Endothelial cell of umbilical vein (primary cell): ENCODE data around the gene ABCG4.

Experiments
- EZH2 ChIP-seq: IDR thresholded peaks from 2 replicates; pipeline ENCODE4 v1.6.1; 2012; ENCODE audit warnings: borderline replicate concordance, low read depth, mild to moderate bottlenecking, moderate library complexity, low read length, inconsistent platforms; ENCODE audit not compliant: severe bottlenecking
- FOS ChIP-seq: IDR thresholded peaks from 2 replicates; pipeline ENCODE4 v1.6.1; 2011; ENCODE audit warnings: mild to moderate bottlenecking, low read length, moderate library complexity, borderline replicate concordance; ENCODE audit not compliant: insufficient read depth
- GATA2 ChIP-seq: IDR thresholded peaks from 2 replicates; pipeline ENCODE4 v1.7.0; 2011; ENCODE audit warnings: low read depth, mild to moderate bottlenecking, moderate library complexity, mixed read lengths, low read length; ENCODE audit not compliant: insufficient read length, insufficient read depth
- JUN ChIP-seq: IDR thresholded peaks from 2 replicates; pipeline ENCODE4 v1.6.1; 2011; ENCODE audit warnings: borderline replicate concordance, low read depth; ENCODE audit not compliant: insufficient read length, insufficient read depth
- MYC ChIP-seq: IDR thresholded peaks from one replicate; pipeline ENCODE4 v1.6.1; 2011; ENCODE audit warnings: mild to moderate bottlenecking, low read depth, low read length
- POLR2A ChIP-seq: IDR thresholded peaks from 2 replicates; pipeline ENCODE4 v1.6.1; 2012; ENCODE audit warnings: low read depth, mild to moderate bottlenecking, control low read depth, low read length
- POLR2AphosphoS5 ChIP-seq: IDR thresholded peaks from 2 replicates; pipeline ENCODE4 v1.6.1; 2012; ENCODE audit warnings: low read depth, mild to moderate bottlenecking, control low read depth, low read length, moderate library complexity; ENCODE audit not compliant: insufficient read depth
- TF ChIP-seq, protein P1 (sequence below), 2 donors: IDR thresholded peaks; 1 replicate in 1 of 2; 2 replicates in 1 of 2; pipeline ENCODE4 v1.5.1; 2011; ENCODE audit warnings: low read length in 2 of 2, mild to moderate bottlenecking in 2 of 2, moderate library complexity in 2 of 2, control low read depth in 1 of 2, inconsistent platforms in 1 of 2, low read depth in 1 of 2; ENCODE audit not compliant: insufficient read depth in 1 of 2; ENCODE audit errors: extremely low read depth in 1 of 2
- TF ChIP-seq, protein P2 (sequence below): IDR thresholded peaks from 2 replicates; pipeline ENCODE4 v1.6.1; 2011; ENCODE audit not compliant: insufficient read depth, insufficient read length

DNA sequence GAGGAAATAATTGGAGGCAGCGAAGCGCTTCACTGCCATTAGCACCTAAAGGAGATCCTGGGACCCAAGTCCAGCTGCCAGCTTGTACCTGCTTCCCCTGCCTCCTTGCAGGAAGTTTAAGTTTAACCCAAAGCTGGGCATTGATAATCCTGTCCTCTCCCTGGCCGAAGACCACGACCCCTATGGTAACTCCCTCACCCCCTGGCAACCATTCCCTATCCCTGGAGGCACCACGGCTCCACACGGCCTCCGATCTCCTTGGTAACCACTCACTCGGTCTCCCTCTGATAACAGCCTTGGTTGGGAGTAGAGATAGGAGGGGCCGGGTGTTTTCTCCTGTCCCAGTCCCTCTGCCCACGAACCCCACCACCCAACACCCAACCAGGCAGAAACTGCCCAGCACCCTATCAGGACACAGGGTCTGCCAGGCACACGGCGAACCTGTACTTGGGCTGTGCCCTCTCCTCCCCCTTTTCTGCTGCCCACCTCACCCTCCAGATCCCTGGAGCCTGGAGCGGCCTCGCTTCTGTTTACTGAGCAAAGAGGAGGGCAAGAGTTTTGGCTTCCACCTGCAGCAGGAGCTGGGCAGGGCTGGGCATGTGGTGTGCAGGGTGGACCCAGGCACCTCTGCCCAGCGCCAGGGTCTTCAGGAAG, 37.3 kb downstream of the ABCG4 start:
- TF ChIP-seq POLR2A = no peak
- TF ChIP-seq, protein P1, sequence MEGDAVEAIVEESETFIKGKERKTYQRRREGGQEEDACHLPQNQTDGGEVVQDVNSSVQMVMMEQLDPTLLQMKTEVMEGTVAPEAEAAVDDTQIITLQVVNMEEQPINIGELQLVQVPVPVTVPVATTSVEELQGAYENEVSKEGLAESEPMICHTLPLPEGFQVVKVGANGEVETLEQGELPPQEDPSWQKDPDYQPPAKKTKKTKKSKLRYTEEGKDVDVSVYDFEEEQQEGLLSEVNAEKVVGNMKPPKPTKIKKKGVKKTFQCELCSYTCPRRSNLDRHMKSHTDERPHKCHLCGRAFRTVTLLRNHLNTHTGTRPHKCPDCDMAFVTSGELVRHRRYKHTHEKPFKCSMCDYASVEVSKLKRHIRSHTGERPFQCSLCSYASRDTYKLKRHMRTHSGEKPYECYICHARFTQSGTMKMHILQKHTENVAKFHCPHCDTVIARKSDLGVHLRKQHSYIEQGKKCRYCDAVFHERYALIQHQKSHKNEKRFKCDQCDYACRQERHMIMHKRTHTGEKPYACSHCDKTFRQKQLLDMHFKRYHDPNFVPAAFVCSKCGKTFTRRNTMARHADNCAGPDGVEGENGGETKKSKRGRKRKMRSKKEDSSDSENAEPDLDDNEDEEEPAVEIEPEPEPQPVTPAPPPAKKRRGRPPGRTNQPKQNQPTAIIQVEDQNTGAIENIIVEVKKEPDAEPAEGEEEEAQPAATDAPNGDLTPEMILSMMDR (IDR thresholded peaks at IDR 0.05; ENCODE audit: extremely low read depth in 1 of 2, insufficient read depth in 1 of 2, low read depth in 1 of 2, low read length in 2 of 2) = no peak
- no peak for TF ChIP-seq MYC
- TF ChIP-seq FOS = no peak
- TF ChIP-seq EZH2 = no peak
- TF ChIP-seq POLR2AphosphoS5 = no peak
- TF ChIP-seq, protein P2, sequence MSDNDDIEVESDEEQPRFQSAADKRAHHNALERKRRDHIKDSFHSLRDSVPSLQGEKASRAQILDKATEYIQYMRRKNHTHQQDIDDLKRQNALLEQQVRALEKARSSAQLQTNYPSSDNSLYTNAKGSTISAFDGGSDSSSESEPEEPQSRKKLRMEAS = no peak
- no peak for TF ChIP-seq GATA2
- no peak for TF ChIP-seq JUN
